Neuron (in vitro differentiated cells): ENCODE results near the gene ZNHIT1.
"Not testable (repeated sequence)": the region's sequence is repeated elsewhere in the genome, so short reads cannot be mapped to it uniquely, and the experiment has no call there.

ENCODE experiments used
- H2AFZ ChIP-seq: one replicate; pipeline ENCODE4 v1.6.1; 2013; ENCODE audit warnings: low read depth, mild to moderate bottlenecking, inconsistent platforms, low read length, moderate library complexity
- H3K27me3 ChIP-seq: one replicate; pipeline ENCODE4 v1.6.1; 2013; ENCODE audit warnings: low read length; ENCODE audit not compliant: insufficient read depth
- H3K36me3 ChIP-seq: one replicate; pipeline ENCODE4 v1.6.1; 2013; ENCODE audit warnings: low read length; ENCODE audit not compliant: insufficient read depth
- H3K4me1 ChIP-seq: one replicate; pipeline ENCODE4 v1.6.1; 2013; ENCODE audit warnings: low read length; ENCODE audit not compliant: insufficient read depth
- H3K4me3 ChIP-seq: 2 replicates; pipeline ENCODE4 v1.5.1; 2013; ENCODE audit warnings: mild to moderate bottlenecking, low read length, moderate library complexity
- H3K9me3 ChIP-seq: one replicate; pipeline ENCODE4 v1.6.1; 2013; ENCODE audit warnings: low read length

Gene ZNHIT1

DNA sequence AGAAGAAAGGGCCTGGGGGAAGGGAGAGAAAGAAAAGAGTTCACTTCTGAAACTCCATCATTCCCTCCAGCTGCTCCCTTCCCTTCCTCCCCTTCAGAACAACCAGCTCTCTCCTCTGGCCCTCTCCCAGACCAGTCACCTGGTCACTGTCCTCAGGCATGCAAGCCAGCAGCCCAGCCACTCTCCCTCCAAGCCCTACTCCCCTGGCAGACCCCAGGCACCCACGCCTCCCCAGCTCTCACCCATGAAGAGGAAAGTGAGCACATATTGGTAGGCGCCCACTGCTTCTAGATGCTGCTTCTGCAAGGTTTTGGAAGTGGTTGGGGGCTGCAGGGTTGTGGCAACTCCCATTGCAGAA lies 17.5 kb upstream of the ZNHIT1 start:
- no peak overlapping the region for H3K4me3 ChIP-seq

DNA sequence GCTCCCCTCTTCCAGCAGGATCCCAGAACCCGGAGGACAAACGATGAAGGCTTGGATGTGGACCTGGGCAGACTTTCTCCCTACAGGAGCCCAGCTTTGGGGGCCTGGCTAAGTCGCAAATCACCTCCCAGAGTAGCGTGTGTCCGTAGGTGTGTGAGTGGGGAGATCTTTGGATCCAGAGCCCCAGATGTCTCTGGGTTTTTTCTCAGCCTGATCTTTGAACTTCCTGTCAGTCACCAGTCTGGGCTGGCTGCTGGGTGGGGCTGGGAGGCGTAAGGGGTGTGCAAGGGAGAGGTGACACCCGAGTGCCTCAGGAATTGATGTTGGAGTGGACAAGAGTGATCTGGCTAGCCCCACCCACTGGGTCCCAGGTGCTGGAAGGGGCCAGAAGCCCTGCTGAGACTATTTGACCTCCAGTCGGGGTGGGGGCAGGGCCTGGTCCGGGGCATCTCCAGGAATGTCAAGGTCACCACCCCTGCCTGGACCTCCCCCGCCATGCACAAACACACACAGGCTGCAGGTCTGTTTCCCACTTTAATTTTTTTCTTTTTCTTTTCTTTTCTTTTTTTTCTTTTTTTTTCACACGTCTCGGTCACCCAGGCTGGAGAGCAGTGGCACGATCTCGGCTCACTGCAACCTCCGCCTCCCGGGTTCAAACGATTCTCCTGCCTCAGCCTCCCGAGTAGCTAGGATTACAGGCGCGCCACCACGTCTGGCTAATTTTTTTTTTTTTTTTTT lies 16.9 kb upstream of the ZNHIT1 start, which contains the start of gene MOGAT3:
Gene MOGAT3 (minus strand): TSS at position 175 of the 738 bp plus-strand sequence. CDS start 182 bp downstream, outside the sequence.
- peaks cover 15% of the 10 kb centered on the region for H3K27me3 ChIP-seq
- no peaks in the 10 kb centered on the region for H3K9me3 ChIP-seq
- peaks cover 12% of the 10 kb centered on the region for H3K4me1 ChIP-seq
- no peak within 1 kb of the TSS for H2AFZ ChIP-seq
- no peak within 1 kb of the TSS for H3K4me3 ChIP-seq
- no peaks in the 10 kb centered on the region for H3K36me3 ChIP-seq

More for the DNA sequence above, 17.5 kb upstream of the ZNHIT1 start:
- Histone ChIP-seq H3K9me3 (no peaks in the 10 kb centered on the region), H2AFZ (no peak overlapping the region), H3K27me3 (peaks cover 15% of the 10 kb centered on the region), H3K36me3 (no peaks in the 10 kb centered on the region), H3K4me1 (peaks cover 12% of the 10 kb centered on the region)

DNA sequence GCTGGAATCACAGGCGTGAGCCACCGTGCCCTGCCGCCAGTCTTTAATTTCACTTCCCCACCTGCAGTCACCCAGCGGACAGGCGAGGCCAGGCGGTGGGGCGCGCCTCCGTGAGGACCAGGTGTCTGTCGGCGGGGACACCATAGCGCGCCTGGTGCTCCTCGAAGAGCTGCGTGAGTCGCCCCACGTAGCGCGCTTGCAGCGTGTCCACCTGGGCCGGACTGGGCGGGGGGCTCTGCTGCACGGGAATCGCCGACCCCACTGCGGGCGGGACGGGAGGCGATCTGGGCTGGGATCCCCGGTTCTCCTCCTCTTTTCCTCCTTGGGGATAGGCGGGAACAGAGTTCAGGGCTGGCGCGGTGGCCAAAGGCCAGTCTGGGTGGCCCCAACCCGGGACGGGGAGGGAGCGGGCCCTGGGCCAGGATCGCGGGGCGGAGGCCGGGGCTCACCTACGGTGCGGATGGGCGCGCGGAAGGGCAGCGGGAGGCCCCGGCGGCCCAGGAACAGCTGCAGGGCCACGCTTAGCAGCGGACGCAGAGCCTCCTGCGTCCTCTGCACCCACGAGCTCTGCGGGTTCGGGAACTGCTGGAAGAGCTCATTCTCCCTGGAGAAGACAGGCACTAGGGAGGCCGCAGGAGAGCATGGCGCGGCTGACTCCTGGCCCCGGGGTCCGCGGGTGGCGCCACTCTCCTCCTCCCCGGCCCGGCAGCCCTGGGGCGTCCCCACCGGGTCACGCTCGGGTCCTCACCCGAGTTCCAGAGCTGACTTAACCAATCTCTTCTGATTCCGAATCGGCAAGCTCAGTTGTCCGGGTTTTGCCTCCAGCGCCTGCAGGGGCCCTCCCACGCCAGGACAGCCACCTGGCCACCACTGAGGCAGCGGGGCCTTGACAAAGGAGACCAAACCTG lies 16.0 kb upstream of the ZNHIT1 start:
- no peak overlapping the region for H3K4me3 ChIP-seq

DNA sequence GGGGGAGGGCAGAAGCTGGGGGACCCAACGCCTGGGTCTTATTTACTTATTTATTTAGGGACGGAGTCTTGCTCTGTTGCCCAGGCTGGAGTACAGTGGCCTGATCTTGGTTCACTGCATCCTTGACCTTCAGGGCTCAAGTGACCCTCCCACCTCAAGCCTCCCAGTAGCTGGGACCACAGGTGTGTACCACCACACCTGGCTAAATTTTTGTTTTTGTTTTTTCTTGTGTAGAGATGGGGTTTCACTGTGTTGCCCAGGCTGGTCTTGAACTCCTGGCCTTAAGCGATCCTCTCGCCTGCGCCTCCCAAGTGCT lies 15.4 kb upstream of the ZNHIT1 start:
- Histone ChIP-seq H3K36me3 (peaks cover 7% of the 10 kb centered on the region), H3K4me3 (no peak overlapping the region), H2AFZ (no peak overlapping the region), H3K4me1 (peaks cover 12% of the 10 kb centered on the region), H3K9me3 (no peaks in the 10 kb centered on the region), H3K27me3 (peaks cover 15% of the 10 kb centered on the region)

More for the DNA sequence above, 16.0 kb upstream of the ZNHIT1 start:
- Histone ChIP-seq H3K4me1 (peaks cover 12% of the 10 kb centered on the region), H3K36me3 (peaks cover 5% of the 10 kb centered on the region), H2AFZ (no peak overlapping the region), H3K27me3 (peaks cover 15% of the 10 kb centered on the region), H3K9me3 (no peaks in the 10 kb centered on the region)

DNA sequence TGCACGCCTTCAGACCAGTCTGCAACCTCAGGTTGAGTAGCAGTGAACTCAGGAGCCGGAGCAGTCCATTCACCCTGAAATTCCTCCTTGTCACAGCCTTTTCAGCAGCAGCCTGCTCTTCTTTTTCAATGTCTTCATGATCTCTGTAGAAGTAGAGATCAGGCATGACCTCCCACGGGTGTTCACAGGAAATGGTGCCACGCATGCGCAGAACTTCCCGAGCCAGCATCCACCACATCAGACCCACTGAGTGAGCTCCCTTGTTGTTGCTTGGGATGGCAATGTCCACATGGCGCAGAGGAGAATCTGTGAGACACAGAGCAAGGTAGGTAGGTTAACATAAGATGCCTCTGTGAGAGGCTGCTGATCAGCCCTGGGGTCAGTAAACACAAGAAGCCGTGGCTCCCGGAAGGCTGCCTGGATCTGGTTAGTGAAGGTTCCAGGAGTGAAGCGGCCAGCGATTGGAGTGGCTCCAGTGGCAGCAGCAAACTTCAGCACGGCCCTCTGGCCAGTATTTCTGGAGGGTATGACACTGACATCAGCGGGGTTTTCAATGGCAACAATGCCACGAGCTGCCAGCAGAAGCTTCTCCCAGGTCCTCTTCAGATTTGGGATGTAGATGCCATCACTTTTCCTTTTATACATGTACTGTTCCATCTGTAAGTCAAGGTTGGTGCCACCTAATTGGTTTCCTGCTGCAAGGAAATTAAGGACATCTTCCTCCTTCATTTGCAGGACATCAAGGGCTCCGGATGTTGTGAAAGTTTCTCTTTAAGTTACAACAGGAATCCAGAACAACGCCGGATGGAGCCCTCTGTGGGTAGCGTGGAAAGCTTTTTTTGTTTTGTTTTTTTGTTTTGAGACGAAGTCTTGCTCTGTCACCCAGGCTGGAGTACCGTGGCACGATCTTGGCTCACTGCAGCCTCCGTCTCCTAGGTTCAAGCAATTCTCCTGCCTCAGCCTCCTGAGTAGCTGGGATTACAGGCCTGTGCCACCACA lies 13.9 kb upstream of the ZNHIT1 start:
- H3K27me3 ChIP-seq, result peaks cover 15% of the 10 kb centered on the region
- not testable (repeated sequence) for H3K4me3 ChIP-seq, H3K9me3 ChIP-seq, H2AFZ ChIP-seq
- H3K36me3 ChIP-seq, result peaks cover 15% of the 10 kb centered on the region
- H3K4me1 ChIP-seq, result peaks cover 12% of the 10 kb centered on the region

DNA sequence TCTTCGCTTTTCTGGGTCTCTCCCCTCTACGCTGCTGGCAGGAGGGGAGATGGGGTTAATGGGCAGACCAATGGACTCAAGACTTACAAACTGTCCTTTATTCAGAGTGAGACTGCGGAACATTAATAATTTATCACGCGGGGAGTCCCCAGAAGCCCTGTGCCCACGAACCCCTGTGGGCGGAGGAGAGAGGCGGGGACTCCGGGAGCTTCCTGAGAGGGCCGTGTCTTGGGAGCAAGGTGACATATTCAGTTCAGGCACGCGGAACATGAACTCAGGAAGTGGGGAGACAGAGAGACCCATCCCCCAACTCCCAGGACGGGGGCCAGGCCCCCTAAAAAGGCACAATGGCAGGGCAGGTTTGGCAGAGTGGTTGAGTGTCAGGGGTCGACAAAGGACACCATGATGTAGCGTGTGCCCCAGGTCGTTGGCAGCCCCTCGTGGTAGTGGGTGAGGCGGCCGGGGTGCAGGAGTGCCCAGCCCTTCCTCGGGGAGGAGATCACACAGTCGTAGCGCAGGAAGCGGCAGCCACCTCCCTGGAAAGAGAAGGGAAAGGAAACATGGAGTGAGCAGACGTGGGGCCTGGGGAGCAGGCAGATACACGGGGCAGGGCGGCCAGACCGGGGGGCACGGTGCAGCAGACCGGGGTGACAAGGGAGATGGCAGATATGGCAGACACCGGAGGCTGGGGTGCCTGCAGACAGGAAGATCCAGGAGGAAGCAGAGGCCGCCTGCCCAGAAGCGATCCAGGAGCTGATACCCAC lies 11.9 kb upstream of the ZNHIT1 start:
- Histone ChIP-seq H3K36me3 (peaks cover 25% of the 10 kb centered on the region), H2AFZ (no peak overlapping the region), H3K4me3 (no peak overlapping the region), H3K27me3 (peaks cover 15% of the 10 kb centered on the region), H3K4me1 (peaks cover 3% of the 10 kb centered on the region), H3K9me3 (no peaks in the 10 kb centered on the region)

DNA sequence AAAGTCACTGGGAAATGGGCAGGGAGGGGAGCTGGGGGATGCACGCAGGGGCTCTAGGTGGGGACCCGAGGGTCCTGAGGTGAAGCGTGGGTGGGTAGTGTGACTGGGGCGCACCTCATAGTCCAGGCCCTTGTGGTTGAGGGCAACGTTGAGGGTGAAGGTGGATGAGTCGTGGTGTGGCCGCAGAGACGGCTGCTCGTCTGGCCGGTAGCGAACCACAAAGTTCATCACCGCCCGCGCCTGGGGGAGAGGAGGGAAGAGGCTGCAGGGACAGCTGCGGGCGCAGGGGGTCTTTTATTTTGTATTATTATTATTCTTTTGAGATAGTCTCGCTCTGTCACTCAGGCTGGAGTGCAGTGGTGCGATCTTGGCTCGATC lies 11.3 kb upstream of the ZNHIT1 start:
- no peak overlapping the region for H2AFZ ChIP-seq
- peaks cover 29% of the 10 kb centered on the region for H3K36me3 ChIP-seq
- peaks cover 15% of the 10 kb centered on the region for H3K27me3 ChIP-seq
- no peaks in the 10 kb centered on the region for H3K4me1 ChIP-seq
- no peak overlapping the region for H3K4me3 ChIP-seq
- no peaks in the 10 kb centered on the region for H3K9me3 ChIP-seq

DNA sequence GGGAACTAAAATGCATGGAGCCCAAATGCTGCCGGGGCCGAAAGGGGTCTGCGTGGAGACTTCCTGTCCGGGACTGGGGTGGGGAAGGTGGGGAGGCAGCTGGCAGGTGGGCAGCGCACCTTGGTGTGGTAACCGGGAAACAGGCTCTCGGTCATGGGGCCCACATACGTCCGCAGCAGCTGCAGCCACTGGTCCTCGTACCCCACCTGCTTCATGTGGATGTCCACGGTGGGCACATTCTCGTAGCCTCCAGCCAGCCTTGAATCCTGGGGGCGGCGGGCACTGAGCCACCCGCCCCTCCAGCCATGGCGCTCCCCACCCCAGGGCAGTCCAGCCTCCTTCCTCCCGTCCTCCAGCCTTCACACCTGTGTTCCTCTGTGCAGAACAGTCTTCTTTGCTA lies 10.5 kb upstream of the ZNHIT1 start:
- no peaks in the 10 kb centered on the region for H3K4me1 ChIP-seq
- H2AFZ ChIP-seq, result no peak overlapping the region
- H3K4me3 ChIP-seq, result no peak overlapping the region
- H3K36me3 ChIP-seq, result peaks cover 34% of the 10 kb centered on the region
- H3K27me3 ChIP-seq, result peaks cover 9% of the 10 kb centered on the region
- H3K9me3 ChIP-seq, result no peaks in the 10 kb centered on the region

DNA sequence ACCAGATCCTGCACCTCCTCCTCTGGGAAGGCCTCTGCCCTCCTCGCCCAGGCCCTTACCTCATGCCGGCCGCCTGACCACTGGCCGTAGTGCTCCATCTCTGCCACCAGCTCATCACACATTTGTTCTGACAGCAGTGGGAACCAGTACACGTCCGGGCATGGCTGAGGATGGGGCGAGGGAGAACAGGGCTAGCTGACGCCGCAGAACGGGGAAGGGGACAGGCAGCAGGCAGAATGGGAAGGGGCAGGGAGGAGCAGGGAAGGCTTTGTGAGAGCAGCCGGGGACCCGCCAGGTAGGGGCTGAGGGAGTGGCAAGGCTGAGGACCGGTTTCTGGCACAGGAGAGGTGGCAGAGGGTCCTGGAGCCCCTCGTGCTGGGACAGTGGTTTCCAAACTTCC lies 9.2 kb upstream of the ZNHIT1 start:
- Histone ChIP-seq H3K9me3 (no peaks in the 10 kb centered on the region), H2AFZ (no peak overlapping the region), H3K27me3 (no peaks in the 10 kb centered on the region), H3K4me1 (no peaks in the 10 kb centered on the region), H3K36me3 (peaks cover 34% of the 10 kb centered on the region), H3K4me3 (no peak overlapping the region)

DNA sequence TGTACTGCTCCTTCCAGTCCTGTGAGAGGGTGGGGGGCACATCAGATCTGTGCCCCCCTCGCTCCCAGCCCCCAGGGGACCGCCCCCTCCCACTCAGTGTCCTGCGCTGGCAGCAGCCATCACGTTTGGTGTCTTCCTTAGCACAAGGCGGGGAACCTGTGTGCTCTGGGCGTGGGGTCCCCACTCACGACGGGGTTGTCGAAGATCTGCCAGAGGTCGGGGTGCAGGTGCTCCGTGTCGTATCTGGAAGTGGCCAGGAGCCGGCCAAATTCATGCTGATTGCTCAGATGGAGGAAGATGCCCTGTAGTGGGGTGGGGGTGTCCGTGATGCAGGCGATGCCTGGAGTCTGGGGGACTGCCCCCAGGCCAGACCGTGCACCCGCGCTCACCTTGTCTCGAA lies 7.8 kb upstream of the ZNHIT1 start:
- Histone ChIP-seq H3K36me3 (peaks cover 34% of the 10 kb centered on the region), H2AFZ (no peak overlapping the region), H3K4me1 (no peaks in the 10 kb centered on the region), H3K9me3 (no peaks in the 10 kb centered on the region), H3K4me3 (no peak overlapping the region), H3K27me3 (no peaks in the 10 kb centered on the region)

DNA sequence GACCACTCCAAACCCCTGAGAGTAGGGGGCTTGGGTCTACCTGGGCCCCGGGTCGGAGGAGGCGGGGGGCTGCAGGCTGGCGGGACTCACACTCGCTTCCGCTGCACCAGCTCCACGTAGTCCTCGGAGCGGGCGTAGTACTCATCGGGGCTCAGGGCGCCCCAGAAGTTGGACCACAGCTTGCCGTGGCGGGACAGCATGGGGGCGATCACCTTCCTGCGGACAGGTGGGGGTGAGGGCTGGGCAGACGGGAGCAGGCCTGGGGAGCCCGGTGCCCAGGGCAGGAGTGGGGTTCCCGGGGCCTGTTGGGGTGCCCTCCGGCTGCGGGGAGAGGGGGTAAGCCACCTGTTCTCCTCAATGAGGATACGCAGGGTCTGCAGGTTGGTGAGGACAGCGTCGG lies 6.5 kb upstream of the ZNHIT1 start:
- Histone ChIP-seq H3K4me3 (no peak overlapping the region), H3K36me3 (peaks cover 35% of the 10 kb centered on the region), H3K9me3 (no peaks in the 10 kb centered on the region), H2AFZ (no peak overlapping the region), H3K4me1 (peaks cover 2% of the 10 kb centered on the region), H3K27me3 (no peaks in the 10 kb centered on the region)

DNA sequence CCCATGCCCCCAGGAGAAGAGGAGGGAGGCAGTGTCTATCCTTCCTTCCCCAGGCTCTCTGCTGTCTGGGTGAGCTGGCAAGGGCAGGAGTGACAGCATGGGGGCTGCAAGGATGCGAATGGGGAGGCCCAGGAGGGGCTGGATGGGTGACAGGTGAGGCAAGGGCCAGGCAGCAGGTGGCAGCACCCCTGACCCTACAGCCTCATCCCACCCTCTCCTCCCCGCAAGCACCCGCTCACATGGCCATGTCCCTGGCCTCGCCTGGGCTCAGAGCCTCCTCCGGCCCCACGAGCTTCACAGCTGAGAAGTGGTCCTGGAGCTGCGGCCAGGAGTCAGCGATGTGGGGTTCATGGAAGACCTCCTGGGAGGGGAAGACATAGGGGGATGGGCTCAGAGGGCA lies 6.0 kb upstream of the ZNHIT1 start:
- no peaks in the 10 kb centered on the region for H3K9me3 ChIP-seq
- H3K27me3 ChIP-seq, result no peaks in the 10 kb centered on the region
- no peak overlapping the region for H3K4me3 ChIP-seq
- H2AFZ ChIP-seq, result no peak overlapping the region
- H3K36me3 ChIP-seq, result peaks cover 33% of the 10 kb centered on the region
- H3K4me1 ChIP-seq, result peaks cover 6% of the 10 kb centered on the region
